ENCODE data around the gene DRAM2.
"Not testable (repeated sequence)": the region's sequence is repeated elsewhere in the genome, so short reads cannot be mapped to it uniquely, and the experiment has no call there.

DRAM2 gene

GRCh38 chr1:111142356-111142975 is 2.6 kb upstream of the DRAM2 start:
- DNase-seq (ENCODE audit: low spot score) = no peak

- DNase-seq (ENCODE audit: low spot score) = no peak
Measured at GRCh38 chr1:111141245-111142220, 1.6 kb upstream of the DRAM2 start.

- DNase-seq (ENCODE audit: low spot score) = no peak
Measured at GRCh38 chr1:111140680-111140967, 731 bp upstream of the DRAM2 start.

- DNase-seq (ENCODE audit: low spot score) = peak; percentile 25
Measured at GRCh38 chr1:111139324-111139955, 453 bp downstream of the DRAM2 start.

GRCh38 chr1:111133866-111134265 is 6.0 kb downstream of the DRAM2 start:
- no peak for DNase-seq (ENCODE audit: low spot score)

- DNase-seq (ENCODE audit: low spot score) = no peak
Measured at GRCh38 chr1:111131693-111132092, 8.2 kb downstream of the DRAM2 start.

- DNase-seq (ENCODE audit: low spot score) = no peak
Measured at GRCh38 chr1:111129376-111129775, 10.5 kb downstream of the DRAM2 start.

- no peak for DNase-seq (ENCODE audit: low spot score)
Measured at GRCh38 chr1:111127923-111128643, 11.8 kb downstream of the DRAM2 start.

GRCh38 chr1:111126354-111126753 is 13.5 kb downstream of the DRAM2 start:
- DNase-seq (ENCODE audit: low spot score) = no peak

- no peak for DNase-seq (ENCODE audit: low spot score)
Measured at GRCh38 chr1:111116496-111116895, 23.4 kb downstream of the DRAM2 start.

GRCh38 chr1:111110197-111110899 is 29.5 kb downstream of the DRAM2 start:
- no peak for DNase-seq (ENCODE audit: low spot score)

GRCh38 chr1:111104981-111105380 is 34.9 kb downstream of the DRAM2 start:
- no peak for DNase-seq (ENCODE audit: low spot score)

- no peak for DNase-seq (ENCODE audit: low spot score)
Measured at GRCh38 chr1:111101854-111102642, 37.8 kb downstream of the DRAM2 start.

GRCh38 chr1:111099289-111099688 is 40.6 kb downstream of the DRAM2 start:
- no peak for DNase-seq (ENCODE audit: low spot score)

- DNase-seq (ENCODE audit: low spot score) = no peak
Measured at GRCh38 chr1:111097356-111098099, 42.4 kb downstream of the DRAM2 start.

GRCh38 chr1:111095421-111095820 is 44.5 kb downstream of the DRAM2 start:
- DNase-seq (ENCODE audit: low spot score) = not testable (repeated sequence)

GRCh38 chr1:111089638-111090037 is 50.3 kb downstream of the DRAM2 start:
- no peak for DNase-seq (ENCODE audit: low spot score)

- no peak for DNase-seq (ENCODE audit: low spot score)
Measured at GRCh38 chr1:111085676-111086075, 54.2 kb downstream of the DRAM2 start.

GRCh38 chr1:111084999-111085398 is 54.9 kb downstream of the DRAM2 start:
- DNase-seq (ENCODE audit: low spot score) = no peak

All from CD4-positive, alpha-beta T cell treated with Interleukin-2 at 100 ng/mL for 4 hours (primary cell).